Measurements from ENCODE around the gene PRRT1. TPM values are rescaled to one million over a fixed set of nuclear protein-coding genes. Genes with fewer than 3 reads are reported as not detected.

Gene PRRT1
- total RNA-seq (1 to 10 TPM; 1.0 to 1.6 TPM), polyA plus RNA-seq (ENCODE audit: insufficient read length in 6 of 6) (1 to 10 TPM in 4 of 6 donors, under 1 TPM in 2; 0.80 to 1.9 (median 1.3) TPM)
- long read RNA-seq, donor 1, partial matches to known transcripts, result 10 of 11 reads
- long read RNA-seq, donor 1, other reads (novel, unspliced or antisense), result 0 of 11 reads
- long read RNA-seq, donor 2, partial matches to known transcripts, result 77 of 79 reads
- long read RNA-seq, donor 2, other reads (novel, unspliced or antisense), result 0 of 79 reads
- long read RNA-seq, donor 3, result 0 reads
- long read RNA-seq, donor 4, result 0 reads
- long read RNA-seq, donor 5, partial matches to known transcripts, result 67 of 68 reads
- long read RNA-seq, donor 5, other reads (novel, unspliced or antisense), result 0 of 68 reads
- long read RNA-seq, donor 6, partial matches to known transcripts, result 7 of 7 reads
- long read RNA-seq, donor 6, other reads (novel, unspliced or antisense), result 0 of 7 reads
- long read RNA-seq, donor 7, partial matches to known transcripts, result 11 of 11 reads
- long read RNA-seq, donor 7, other reads (novel, unspliced or antisense), result 0 of 11 reads
- long read RNA-seq, donor 8, partial matches to known transcripts, result 64 of 64 reads
- long read RNA-seq, donor 8, other reads (novel, unspliced or antisense), result 0 of 64 reads
- long read RNA-seq, donor 9, result 0 reads
- long read RNA-seq, donor 10, result 0 reads
- long read RNA-seq, donor 11, partial matches to known transcripts, result 25 of 31 reads
- long read RNA-seq, donor 11, other reads (novel, unspliced or antisense), result 0 of 31 reads
- long read RNA-seq, donor 12, result 0 reads

DNA sequence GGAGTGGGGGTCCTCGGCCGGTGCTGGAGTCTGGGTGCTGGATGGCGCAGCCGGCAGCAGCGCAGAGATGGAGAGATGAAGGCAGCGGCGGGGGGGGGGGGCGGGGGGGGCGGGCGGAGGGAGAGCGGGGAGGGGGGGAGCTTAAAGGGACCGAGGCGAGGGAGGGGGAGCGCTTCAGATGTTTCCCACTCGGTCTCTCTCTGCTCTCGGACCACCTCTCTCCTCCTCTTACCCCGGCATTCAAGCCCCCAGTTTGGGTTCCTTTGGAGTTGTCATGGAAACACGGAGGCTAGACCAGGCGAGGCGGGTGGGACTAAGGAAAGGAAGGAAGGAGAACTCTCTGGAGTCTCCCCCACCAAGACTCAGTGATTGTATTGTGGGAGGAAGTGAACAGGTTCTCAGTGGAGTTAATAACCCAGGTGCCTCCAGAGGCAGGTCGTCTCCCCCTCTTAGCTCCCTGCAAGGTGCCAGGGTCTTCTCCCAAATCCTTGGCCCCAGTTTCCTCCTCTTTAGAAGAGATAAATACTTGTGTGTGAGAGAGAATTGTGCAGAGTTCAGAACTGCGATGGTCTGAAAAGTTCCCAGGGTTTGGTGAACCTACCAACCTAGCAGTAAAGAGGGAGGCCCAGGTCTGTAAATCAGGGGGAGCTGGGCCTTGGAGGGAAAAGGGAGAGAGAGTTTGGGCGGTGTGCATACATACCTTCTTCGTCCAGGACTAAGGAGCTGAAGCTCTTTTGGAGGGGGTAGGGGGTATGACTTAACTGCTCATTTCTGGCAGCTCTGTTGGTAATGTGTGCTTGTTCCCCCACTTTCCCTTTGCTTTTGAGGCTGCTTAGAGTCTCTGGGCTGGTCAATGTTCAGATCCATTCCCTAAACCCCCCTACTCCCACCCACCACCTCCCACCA is at the start of gene PRRT1:
TSS of gene PRRT1 (minus strand) at position 77 of the 906 bp plus-strand sequence. CDS start 112 bp downstream, outside the sequence.
- Histone ChIP-seq H3K4me3 (peak within 1 kb of the TSS; percentile 47 to 62), H3K4me1 (peaks cover 15 to 45% of the 10 kb centered on the region in 2 donors), H3K9me3 (no peaks in the 10 kb centered on the region), H3K27ac (peak within 1 kb of the TSS; percentile 19 to 80), H3K27me3 (peaks cover 33 to 95% of the 10 kb centered on the region in 2 donors), H3K36me3 (peaks cover 0 to 6% of the 10 kb centered on the region in 2 donors)
- ATAC-seq, result no peak
- intact Hi-C loops (cut with DNase I), result loop anchor here in 1 of 2 donors (5.0 kb wide), 1 partner anchor 35 kb away; no protein-coding TSS in a partner anchor
- no peak for DNase-seq
- TF ChIP-seq, protein P1, sequence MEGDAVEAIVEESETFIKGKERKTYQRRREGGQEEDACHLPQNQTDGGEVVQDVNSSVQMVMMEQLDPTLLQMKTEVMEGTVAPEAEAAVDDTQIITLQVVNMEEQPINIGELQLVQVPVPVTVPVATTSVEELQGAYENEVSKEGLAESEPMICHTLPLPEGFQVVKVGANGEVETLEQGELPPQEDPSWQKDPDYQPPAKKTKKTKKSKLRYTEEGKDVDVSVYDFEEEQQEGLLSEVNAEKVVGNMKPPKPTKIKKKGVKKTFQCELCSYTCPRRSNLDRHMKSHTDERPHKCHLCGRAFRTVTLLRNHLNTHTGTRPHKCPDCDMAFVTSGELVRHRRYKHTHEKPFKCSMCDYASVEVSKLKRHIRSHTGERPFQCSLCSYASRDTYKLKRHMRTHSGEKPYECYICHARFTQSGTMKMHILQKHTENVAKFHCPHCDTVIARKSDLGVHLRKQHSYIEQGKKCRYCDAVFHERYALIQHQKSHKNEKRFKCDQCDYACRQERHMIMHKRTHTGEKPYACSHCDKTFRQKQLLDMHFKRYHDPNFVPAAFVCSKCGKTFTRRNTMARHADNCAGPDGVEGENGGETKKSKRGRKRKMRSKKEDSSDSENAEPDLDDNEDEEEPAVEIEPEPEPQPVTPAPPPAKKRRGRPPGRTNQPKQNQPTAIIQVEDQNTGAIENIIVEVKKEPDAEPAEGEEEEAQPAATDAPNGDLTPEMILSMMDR (IDR thresholded peaks at IDR 0.05), result no peak

DNA sequence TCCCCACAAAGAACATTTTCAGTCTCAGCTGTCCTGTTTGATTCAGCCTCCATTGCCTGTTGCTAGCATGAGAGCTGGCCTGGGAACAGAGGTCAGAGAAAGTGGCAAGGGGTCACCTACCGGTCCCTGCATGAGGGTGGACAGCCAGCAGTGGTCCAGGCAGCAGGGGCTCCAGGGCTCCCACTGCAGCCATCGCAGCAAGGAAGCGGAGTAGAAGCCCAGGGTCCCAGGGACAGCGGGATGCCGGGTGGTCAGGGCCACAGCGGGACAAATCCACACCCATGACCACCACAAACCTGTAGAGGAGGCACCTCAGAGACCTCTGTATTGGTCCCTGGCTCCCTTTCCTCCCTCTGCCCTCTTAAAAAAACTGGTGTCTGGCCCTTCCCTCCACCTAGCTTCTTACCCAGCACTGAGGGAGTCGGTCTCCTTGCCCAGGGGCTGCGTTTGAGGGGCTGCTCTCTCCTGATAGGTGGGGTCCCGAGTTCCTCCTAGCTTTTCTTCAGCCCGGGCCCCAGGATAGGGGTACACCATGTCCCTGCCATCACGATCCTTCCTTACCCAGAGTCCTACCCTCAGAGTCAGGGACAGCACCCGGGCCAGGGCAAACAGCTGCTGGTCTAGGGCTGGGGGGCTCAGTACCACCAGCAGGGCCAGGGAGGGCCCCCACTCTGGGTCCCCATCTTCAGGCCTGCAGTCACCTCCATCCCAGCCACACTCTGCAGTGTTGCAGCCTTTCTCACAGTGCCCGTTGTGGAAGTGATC is 49.2 kb upstream of the PRRT1 start:
- no peaks in the 10 kb centered on the region for H3K9me3 ChIP-seq
- peaks cover 0 to 25% of the 10 kb centered on the region in 2 donors for H3K27me3 ChIP-seq
- no peak overlapping the region for H3K27ac ChIP-seq
- no peak overlapping the region for H3K4me3 ChIP-seq
- intact Hi-C loops (cut with DNase I), result no loop called here
- peaks cover 9 to 19% of the 10 kb centered on the region in 2 donors for H3K4me1 ChIP-seq
- ATAC-seq (no peak), DNase-seq (no peak)
- TF ChIP-seq, protein P1 (IDR thresholded peaks at IDR 0.05), result no peak
- peaks cover 0 to 15% of the 10 kb centered on the region in 2 donors for H3K36me3 ChIP-seq

DNA sequence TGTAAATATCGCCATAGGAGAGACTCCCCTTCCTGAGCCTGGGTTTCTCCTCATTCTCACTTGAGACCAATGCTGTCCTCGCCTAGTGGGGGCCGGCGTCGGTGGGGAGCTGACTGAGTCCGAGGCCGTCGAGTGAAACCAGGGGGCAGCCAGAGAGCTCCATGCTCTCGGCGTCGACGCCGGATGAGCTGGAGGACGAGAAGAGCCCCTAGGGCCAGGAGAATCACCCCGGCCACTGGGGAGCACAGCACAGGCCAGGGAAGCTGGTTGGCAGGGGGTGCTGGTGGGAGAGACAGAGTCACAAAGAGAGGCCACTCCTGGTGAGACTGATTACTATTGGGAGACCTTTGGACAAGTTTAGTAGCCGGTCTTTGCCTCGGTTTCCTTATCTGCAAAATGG is 47.1 kb upstream of the PRRT1 start:
- Histone ChIP-seq H3K27ac (no peak overlapping the region), H3K4me3 (no peak overlapping the region), H3K4me1 (peaks cover 18 to 35% of the 10 kb centered on the region in 2 donors), H3K36me3 (peaks cover 0 to 13% of the 10 kb centered on the region in 2 donors), H3K9me3 (no peaks in the 10 kb centered on the region), H3K27me3 (peaks cover 0 to 19% of the 10 kb centered on the region in 2 donors)
- intact Hi-C loops (cut with DNase I), result no loop called here
- no peak for ATAC-seq
- TF ChIP-seq, protein P1 (IDR thresholded peaks at IDR 0.05), result no peak
- DNase-seq, result no peak

DNA sequence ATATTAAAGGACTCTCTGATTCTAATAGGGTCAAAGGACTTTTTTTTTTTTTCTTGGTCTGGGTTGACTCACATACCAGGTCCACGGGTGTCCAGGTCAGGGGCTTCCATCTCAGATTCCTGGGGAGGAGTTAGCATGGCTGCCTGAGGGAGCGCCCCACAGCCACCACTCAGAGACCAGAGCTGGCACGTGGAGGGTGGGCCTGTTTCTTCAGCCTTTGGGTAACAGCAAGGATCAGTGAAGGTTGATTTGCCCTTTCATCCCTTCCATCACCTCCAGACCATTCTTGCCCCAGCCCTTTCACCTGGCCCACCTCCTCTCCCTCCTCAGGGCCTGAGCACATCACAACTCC is 46.6 kb upstream of the PRRT1 start:
- intact Hi-C loops (cut with DNase I), result no loop called here
- peaks cover 0 to 8% of the 10 kb centered on the region in 2 donors for H3K36me3 ChIP-seq
- ATAC-seq, result no peak
- peaks cover 0 to 18% of the 10 kb centered on the region in 2 donors for H3K27me3 ChIP-seq
- peaks cover 18 to 40% of the 10 kb centered on the region in 2 donors for H3K4me1 ChIP-seq
- TF ChIP-seq, protein P1 (IDR thresholded peaks at IDR 0.05), result no peak
- H3K4me3 ChIP-seq, result no peak overlapping the region
- DNase-seq, result no peak
- no peaks in the 10 kb centered on the region for H3K9me3 ChIP-seq
- peak overlapping the region in 1 of 2 donors; percentile 100 for H3K27ac ChIP-seq

All from left lung (tissue), 14 donors.